Small intestine (tissue), 7 donors: ENCODE data around the gene KCNIP3. TPM values are rescaled to one million over a fixed set of nuclear protein-coding genes. Genes with fewer than 3 reads are reported as not detected.

ENCODE experiments used
- DNase-seq, 2 donors: peaks; one replicate each; pipeline versions ENCODE4 v3.0.0 to v3.0.0-alpha.2; 2013
- FAIRE-seq: peaks from 2 replicates; lab custom pipeline; 2012; peaks lifted over from hg19 to GRCh38; lab: Jason Lieb, UNC
- H3K27ac ChIP-seq, 3 donors: one replicate each; pipeline ENCODE4 v1.5.1; 2013; ENCODE audit warnings: low read length in 2 of 3, mild to moderate bottlenecking in 2 of 3, control low read depth in 1 of 3, inconsistent platforms in 1 of 3, low read depth in 1 of 3, moderate library complexity in 1 of 3
- H3K27me3 ChIP-seq, 3 donors: one replicate each; pipeline ENCODE4 v1.6.1; 2013; ENCODE audit warnings: low read length in 3 of 3, inconsistent platforms in 1 of 3; ENCODE audit not compliant: control insufficient read depth in 3 of 3, insufficient read depth in 3 of 3
- H3K36me3 ChIP-seq, 3 donors: one replicate each; pipeline ENCODE4 v1.6.1; 2013; ENCODE audit warnings: low read length in 3 of 3, inconsistent platforms in 1 of 3, low read depth in 1 of 3, mild to moderate bottlenecking in 1 of 3, moderate library complexity in 1 of 3; ENCODE audit not compliant: control insufficient read depth in 3 of 3, insufficient read depth in 2 of 3
- H3K4me1 ChIP-seq, 3 donors: one replicate each; pipeline ENCODE4 v1.6.1; 2013; ENCODE audit warnings: low read length in 2 of 3, inconsistent platforms in 1 of 3, low read depth in 1 of 3, mild to moderate bottlenecking in 1 of 3, moderate library complexity in 1 of 3; ENCODE audit not compliant: control insufficient read depth in 3 of 3, insufficient read depth in 2 of 3
- H3K4me3 ChIP-seq, 3 donors: one replicate each; pipeline ENCODE4 v1.5.1; 2013; ENCODE audit warnings: low read length in 3 of 3, control low read depth in 1 of 3, inconsistent platforms in 1 of 3, low read depth in 1 of 3, mild to moderate bottlenecking in 1 of 3, moderate library complexity in 1 of 3
- H3K9me3 ChIP-seq, 2 donors: one replicate each; pipeline ENCODE4 v1.6.1; 2013; ENCODE audit warnings: low read depth in 1 of 2, low read length in 1 of 2; ENCODE audit not compliant: control insufficient read depth in 2 of 2, insufficient read depth in 1 of 2
- WGBS, 3 donors: extraction: QIAGEN DNeasy Blood & Tissue Kit; methylation state at CpG; one replicate each; pipeline ENCODE4 v1.1.7; 2013; 5-methylcytosine and 5-hydroxymethylcytosine counted together
- polyA plus RNA-seq, 4 donors: library from polyadenylated mRNA; stranded (reverse) in 3 of 4; unstranded in 1 of 4; fragments of 200-250 nt in 3 of 4; fragments of 120-200 nt in 1 of 4; gene quantifications; one replicate each; pipeline versions ENCODE4 v1.2.1 to v1.2.3, GENCODE V29; 2013
- donor health status: healthy with polysubstance abuse.
- donor health status: control.
- donor health status: control.
- donor health status: Bipolar disorder and iron deficiency.
- donor health status: healthy.

The KCNIP3 gene
- polyA plus RNA-seq, 4 donors: 1.4 to 3.8 (median 2.1) TPM

GRCh38 chr2:95329401-95329800 lies 32.3 kb downstream of the KCNIP3 start:
- DNase-seq: no peak
- no peak overlapping the region for H3K4me3 ChIP-seq
- H3K4me1 ChIP-seq: no peaks in the 10 kb centered on the region
- no peaks in the 10 kb centered on the region for H3K36me3 ChIP-seq
- peaks cover 0 to 3% (median 0%) of the 10 kb centered on the region in 3 donors for H3K27me3 ChIP-seq
- 86 to 91% (median 87%) methylated on average over 14 of the region's 14 CpGs for WGBS, 3 donors
- FAIRE-seq: no peak
- H3K27ac ChIP-seq: no peak overlapping the region
- H3K9me3 ChIP-seq: no peaks in the 10 kb centered on the region

- no peak for FAIRE-seq
- WGBS, 3 donors: 74 to 78% (median 75%) methylated on average over 23 of the region's 23 CpGs
- H3K9me3 ChIP-seq: no peaks in the 10 kb centered on the region
- H3K4me3 ChIP-seq: no peak overlapping the region
- H3K4me1 ChIP-seq: no peaks in the 10 kb centered on the region
- no peak for DNase-seq
- H3K36me3 ChIP-seq: no peaks in the 10 kb centered on the region
- H3K27me3 ChIP-seq: peaks cover 0 to 3% (median 0%) of the 10 kb centered on the region in 3 donors
- H3K27ac ChIP-seq: no peak overlapping the region
Observed at GRCh38 chr2:95329891-95330793, 33.0 kb downstream of the KCNIP3 start.

GRCh38 chr2:95330794-95331338 lies 33.7 kb downstream of the KCNIP3 start:
- FAIRE-seq: no peak
- Histone ChIP-seq H3K9me3 (no peaks in the 10 kb centered on the region), H3K4me1 (no peaks in the 10 kb centered on the region), H3K36me3 (no peaks in the 10 kb centered on the region), H3K4me3 (no peak overlapping the region), H3K27me3 (peaks cover 0 to 3% (median 0%) of the 10 kb centered on the region in 3 donors), H3K27ac (no peak overlapping the region)
- WGBS, 3 donors: 80 to 81% (median 81%) methylated on average over 11 of the region's 11 CpGs
- no peak for DNase-seq

- Histone ChIP-seq H3K27ac (no peak overlapping the region), H3K36me3 (no peaks in the 10 kb centered on the region), H3K9me3 (no peaks in the 10 kb centered on the region), H3K4me1 (no peaks in the 10 kb centered on the region), H3K27me3 (peaks cover 0 to 3% (median 0%) of the 10 kb centered on the region in 3 donors), H3K4me3 (no peak overlapping the region)
- no peak for FAIRE-seq
- no peak for DNase-seq
- whole genome bisulfite sequencing, 3 donors: 88 to 93% (median 89%) methylated on average over 10 of the region's 10 CpGs
Observed at GRCh38 chr2:95331606-95332005, 34.5 kb downstream of the KCNIP3 start.

DNA sequence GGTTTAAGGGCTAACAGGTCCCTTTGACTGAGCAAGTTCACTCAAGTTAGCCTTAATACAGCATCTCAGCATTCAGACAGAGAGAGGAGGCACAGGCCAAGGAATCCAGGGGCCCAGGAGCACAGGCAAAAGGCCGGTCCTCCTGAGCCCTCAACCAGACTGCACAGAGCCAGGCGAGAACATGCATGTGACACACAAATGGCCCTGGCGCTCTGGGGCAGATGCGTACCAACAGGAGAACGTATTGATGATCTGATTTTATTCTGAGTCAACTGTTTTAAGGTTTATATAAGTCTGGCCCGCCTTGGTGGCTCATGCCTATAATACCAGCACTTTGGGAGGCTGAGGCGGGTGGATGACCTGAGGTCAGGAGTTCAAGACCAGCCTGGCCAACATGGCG lies 34.9 kb downstream of the KCNIP3 start:
- FAIRE-seq (no peak), DNase-seq (no peak)
- Histone ChIP-seq H3K36me3 (no peaks in the 10 kb centered on the region), H3K4me3 (no peak overlapping the region), H3K27ac (no peak overlapping the region), H3K27me3 (peaks cover 0 to 5% (median 0%) of the 10 kb centered on the region in 3 donors), H3K4me1 (no peaks in the 10 kb centered on the region), H3K9me3 (no peaks in the 10 kb centered on the region)
- 93 to 94% (median 93%) methylated on average over 8 of the region's 8 CpGs for WGBS, 3 donors

- FAIRE-seq (no peak), DNase-seq (no peak)
- Histone ChIP-seq H3K9me3 (no peaks in the 10 kb centered on the region), H3K4me3 (no peak overlapping the region), H3K4me1 (no peaks in the 10 kb centered on the region), H3K27ac (no peak overlapping the region), H3K36me3 (no peaks in the 10 kb centered on the region), H3K27me3 (peaks cover 0 to 8% (median 0%) of the 10 kb centered on the region in 3 donors)
- WGBS, 3 donors: 78 to 86% (median 83%) methylated on average over 7 of the region's 7 CpGs
Observed at GRCh38 chr2:95333056-95333455, 35.9 kb downstream of the KCNIP3 start.

GRCh38 chr2:95333888-95334338 lies 36.8 kb downstream of the KCNIP3 start:
- no peaks in the 10 kb centered on the region for H3K9me3 ChIP-seq
- no peak for FAIRE-seq
- H3K36me3 ChIP-seq: no peaks in the 10 kb centered on the region
- H3K27ac ChIP-seq: no peak overlapping the region
- H3K4me1 ChIP-seq: no peaks in the 10 kb centered on the region
- H3K27me3 ChIP-seq: peaks cover 0 to 9% (median 0%) of the 10 kb centered on the region in 3 donors
- 28 to 55% (median 52%) methylated on average over 11 of the region's 11 CpGs for WGBS, 3 donors
- no peak for DNase-seq
- no peak overlapping the region for H3K4me3 ChIP-seq

GRCh38 chr2:95334916-95335641 lies 37.9 kb downstream of the KCNIP3 start:
- DNase-seq: no peak
- 91 to 100% (median 100%) methylated on average over 1 of the region's 1 CpG for WGBS, 3 donors
- FAIRE-seq: no peak
- Histone ChIP-seq H3K27me3 (peaks cover 0 to 9% (median 0%) of the 10 kb centered on the region in 3 donors), H3K9me3 (no peaks in the 10 kb centered on the region), H3K4me3 (no peak overlapping the region), H3K4me1 (no peaks in the 10 kb centered on the region), H3K36me3 (no peaks in the 10 kb centered on the region), H3K27ac (no peak overlapping the region)
